Measurements from ENCODE around the gene RETREG3. TPM values are rescaled to one million over a fixed set of nuclear protein-coding genes. Genes with fewer than 3 reads are reported as not detected.
A peak's percentile ranks its signal among the peaks of the same experiment; 100 is the strongest.

The RETREG3 gene
- total RNA-seq, 2 experiments from 2014 or later, result 33.5 to 50.5 TPM

GRCh38 chr17:42618442-42619150 lies 9.4 kb upstream of the RETREG3 start:
- H3K79me2 ChIP-seq (ENCODE audit: insufficient read depth, low read depth, low read length), result no peaks in the 10 kb centered on the region
- no TSS peak for BruUV-seq (replicated peaks)
- peak overlapping the region; percentile 60 for H3K27ac ChIP-seq (ENCODE audit: low read depth, low read length, poor library complexity, severe bottlenecking)
- H4K20me1 ChIP-seq (ENCODE audit: insufficient read depth, low read length), result no peaks in the 10 kb centered on the region
- intact Hi-C loops (cut with micrococcal nuclease; ENCODE audit: unreplicated experiment), result loop anchor here (2.0 to 5.0 kb wide), 2 partner anchors 39 to 40 kb away; partner anchors contain the start of gene TUBG2
- peaks cover 27% of the 10 kb centered on the region for H3K4me1 ChIP-seq (ENCODE audit: insufficient read depth, low read length, poor library complexity, severe bottlenecking)
- H3K9me3 ChIP-seq (ENCODE audit: low read length), result no peaks in the 10 kb centered on the region
- H3K9me2 ChIP-seq (ENCODE audit: insufficient read depth, low read length), result no peaks in the 10 kb centered on the region
- peak; percentile 50 for DNase-seq (ENCODE audit: low spot score)
- H3K4me2 ChIP-seq (ENCODE audit: low read length), result peak overlapping the region; percentile 56
- peaks cover 30% of the 10 kb centered on the region for H3K36me3 ChIP-seq (ENCODE audit: insufficient read depth, low read length)
- no peak overlapping the region for H3K4me3 ChIP-seq (ENCODE audit: low read depth, low read length, poor library complexity, severe bottlenecking)
- POLR2A ChIA-PET, result interaction anchor here (0.6 to 2.5 kb wide), 13 partner anchors 9 to 226 kb away, joined by 3 to 7 read pairs (median 4); partner anchors contain the start of genes PSMC3IP, RETREG3, TUBG1 and TUBG2
- TF ChIP-seq CTCF (conservative IDR thresholded peaks at IDR 0.05; ENCODE audit: low read length) (peak; percentile 57), EZH2phosphoT487 (IDR thresholded peaks at IDR 0.05; ENCODE audit: borderline replicate concordance, low read depth, low read length) (no peak)
- CTCF ChIA-PET (ENCODE audit: unreplicated experiment), result interaction anchor here (1.0 to 1.3 kb wide), 3 partner anchors 13 to 62 kb away, joined by 3 to 4 read pairs (median 3); no protein-coding TSS in a partner anchor
- H2AFZ ChIP-seq (ENCODE audit: low read length), result peak overlapping the region; percentile 19; the same call in 1 of the 2 replicates

GRCh38 chr17:42617956-42618431 lies 8.8 kb upstream of the RETREG3 start:
- no peaks in the 10 kb centered on the region for H4K20me1 ChIP-seq (ENCODE audit: insufficient read depth, low read length)
- H3K4me3 ChIP-seq (ENCODE audit: low read depth, low read length, poor library complexity, severe bottlenecking), result no peak overlapping the region
- ChIA-PET POLR2A (interaction anchor here (0.6 to 1.9 kb wide), 12 partner anchors 9 to 804 kb away, joined by 3 to 5 read pairs (median 3); partner anchors contain the start of genes PSMC3IP, RETREG3, TUBG1 and TUBG2), CTCF (ENCODE audit: unreplicated experiment) (interaction anchor here (1.3 kb wide), 1 partner anchor 13 kb away, joined by 3 read pairs; no protein-coding TSS in a partner anchor)
- no peaks in the 10 kb centered on the region for H3K9me2 ChIP-seq (ENCODE audit: insufficient read depth, low read length)
- H3K4me1 ChIP-seq (ENCODE audit: insufficient read depth, low read length, poor library complexity, severe bottlenecking), result peaks cover 27% of the 10 kb centered on the region
- no TSS peak for BruUV-seq (replicated peaks)
- H3K4me2 ChIP-seq (ENCODE audit: low read length), result peak overlapping the region; percentile 56
- no peak overlapping the region; the same call in 1 of the 2 replicates for H2AFZ ChIP-seq (ENCODE audit: low read length)
- H3K9me3 ChIP-seq (ENCODE audit: low read length), result no peaks in the 10 kb centered on the region
- H3K79me2 ChIP-seq (ENCODE audit: insufficient read depth, low read depth, low read length), result no peaks in the 10 kb centered on the region
- H3K36me3 ChIP-seq (ENCODE audit: insufficient read depth, low read length), result peaks cover 36% of the 10 kb centered on the region
- H3K27ac ChIP-seq (ENCODE audit: low read depth, low read length, poor library complexity, severe bottlenecking), result peak overlapping the region; percentile 60
- peak; percentile 44 for DNase-seq (ENCODE audit: low spot score)
- intact Hi-C loops (cut with micrococcal nuclease; ENCODE audit: unreplicated experiment), result loop anchor here (2.0 to 5.0 kb wide), 2 partner anchors 39 kb away; partner anchors contain the start of gene TUBG2
- no peak for TF ChIP-seq EZH2phosphoT487 (IDR thresholded peaks at IDR 0.05; ENCODE audit: borderline replicate concordance, low read depth, low read length)
- TF ChIP-seq CTCF (conservative IDR thresholded peaks at IDR 0.05; ENCODE audit: low read length), result no peak

Measured in OCI-LY7 (cell line).